H1 (cell line): ENCODE results near the gene TMEM182. TPM values are rescaled to one million over a fixed set of nuclear protein-coding genes. Genes with fewer than 3 reads are reported as not detected.

Experiments
- CTCF ChIA-PET: fragments of 300-600 bp; sonication (Branson Sonifier 250); formaldehyde crosslinking; loops from one replicate; lab custom pipeline; 2021; ENCODE audit not compliant: partially characterized antibody; lab: Charles Lee
- POLR2A ChIA-PET: fragments of 300-600 bp; sonication (Branson Sonifier 250); formaldehyde crosslinking; loops from one replicate; lab custom pipeline; 2021; ENCODE audit warnings: inconsistent platforms; ENCODE audit not compliant: partially characterized antibody; lab: Charles Lee
- DNase-seq, 2 experiments: peaks; one replicate each; pipeline versions ENCODE4 v3.0.0 to v3.0.0-alpha.2; 2010 to 2022; ENCODE audit warnings: low spot score in 2 of 2, low read depth in 1 of 2, mixed read lengths in 1 of 2
- FAIRE-seq: peaks from 2 replicates; lab custom pipeline; 2011; peaks lifted over from hg19 to GRCh38; lab: Jason Lieb, UNC
- H2AFZ ChIP-seq: 2 replicates; pipeline ENCODE4 v1.8.1; 2012; ENCODE audit warnings: low read length, inconsistent platforms
- H2AK5ac ChIP-seq: 2 replicates; pipeline ENCODE4 v1.6.1; 2013; ENCODE audit warnings: low read depth, low read length
- H2BK120ac ChIP-seq: replicated peaks from 2 replicates; pipeline ENCODE3; 2013; ENCODE audit warnings: low read depth, low read length, inconsistent platforms
- H2BK12ac ChIP-seq: 2 replicates; pipeline ENCODE4 v1.6.1; 2013; ENCODE audit warnings: low read depth, low read length
- H2BK15ac ChIP-seq: 2 replicates; pipeline ENCODE4 v1.6.1; 2013; ENCODE audit warnings: low read length
- H2BK20ac ChIP-seq: 2 replicates; pipeline ENCODE4 v1.6.1; 2013; ENCODE audit warnings: low read length
- H2BK5ac ChIP-seq: 2 replicates; pipeline ENCODE4 v1.6.1; 2013; ENCODE audit warnings: low read depth, low read length
- H3K14ac ChIP-seq: 2 replicates; pipeline ENCODE4 v1.6.1; 2013; ENCODE audit warnings: inconsistent platforms; ENCODE audit not compliant: insufficient read length
- H3K18ac ChIP-seq: 2 replicates; pipeline ENCODE4 v1.6.1; 2013; ENCODE audit warnings: low read length; ENCODE audit errors: extremely low read depth
- H3K23ac ChIP-seq: 2 replicates; pipeline ENCODE4 v1.6.1; 2013; ENCODE audit warnings: inconsistent platforms; ENCODE audit not compliant: insufficient read length
- H3K23me2 ChIP-seq: 2 replicates; pipeline ENCODE4 v1.6.1; 2013; ENCODE audit warnings: low read depth, low read length
- H3K27ac ChIP-seq: 2 replicates; pipeline ENCODE4 v1.6.1; 2011; ENCODE audit warnings: low read depth, low read length, inconsistent platforms
- H3K27me3 ChIP-seq, 4 experiments: replicated peaks in 1 of 4; 1 replicate in 1 of 4; 2 replicates in 3 of 4; pipeline versions ENCODE4 v1.6.1 to v1.8.1; 2011 to 2013; ENCODE audit warnings: low read length in 3 of 4, mild to moderate bottlenecking in 3 of 4, inconsistent platforms in 2 of 4, mixed read lengths in 2 of 4, moderate library complexity in 1 of 4; ENCODE audit not compliant: control insufficient read depth in 3 of 4, insufficient read depth in 3 of 4; ENCODE audit errors: extremely low read depth in 1 of 4
- H3K36me3 ChIP-seq, 4 experiments: 2 replicates each; pipeline versions ENCODE4 v1.6.1 to v1.8.1; 2011 to 2013; ENCODE audit warnings: mild to moderate bottlenecking in 4 of 4, low read length in 3 of 4, moderate library complexity in 2 of 4, control low read depth in 1 of 4, inconsistent platforms in 1 of 4; ENCODE audit not compliant: insufficient read depth in 4 of 4, control insufficient read depth in 2 of 4
- H3K4ac ChIP-seq: replicated peaks from 2 replicates; pipeline ENCODE3; 2013; ENCODE audit warnings: low read length, low read depth, mixed read lengths, inconsistent platforms; ENCODE audit not compliant: insufficient read length
- H3K4me1 ChIP-seq, 4 experiments: replicated peaks in 1 of 4; 1 replicate in 1 of 4; 2 replicates in 3 of 4; pipeline versions ENCODE4 v1.6.1 to v1.8.1; 2011 to 2013; ENCODE audit warnings: low read length in 3 of 4, inconsistent platforms in 2 of 4, mixed read lengths in 1 of 4; ENCODE audit not compliant: insufficient read depth in 4 of 4, control insufficient read depth in 3 of 4
- H3K4me2 ChIP-seq, 2 experiments: 2 replicates each; pipeline versions ENCODE4 v1.6.1 to v1.8.1; 2011 to 2013; ENCODE audit warnings: low read depth in 2 of 2, low read length in 2 of 2, control low read depth in 1 of 2, inconsistent platforms in 1 of 2, mild to moderate bottlenecking in 1 of 2; ENCODE audit not compliant: insufficient read depth in 1 of 2
- H3K4me3 ChIP-seq, 4 experiments: fragments of 200-600, 300-600 bp in 1 of 4; sonication (generic), shearing (Covaris generic), sonication (Bioruptor Twin) in 1 of 4; 2 replicates each; pipeline versions ENCODE4 v1.5.1 to v1.8.1; 2011 to 2016; ENCODE audit warnings: low read length in 4 of 4, low read depth in 3 of 4, control low read depth in 2 of 4, inconsistent platforms in 2 of 4, mild to moderate bottlenecking in 2 of 4, mixed read lengths in 1 of 4, moderate library complexity in 1 of 4; ENCODE audit not compliant: insufficient read depth in 2 of 4; ENCODE audit errors: extremely low read depth in 1 of 4
- H3K56ac ChIP-seq: replicated peaks from 2 replicates; pipeline ENCODE3; 2013; ENCODE audit warnings: low read depth, mild to moderate bottlenecking, mixed read lengths, low read length, inconsistent platforms; ENCODE audit not compliant: insufficient read length
- H3K79me1 ChIP-seq: 2 replicates; pipeline ENCODE4 v1.6.1; 2013; ENCODE audit warnings: low read depth, low read length, control low read depth
- H3K79me2 ChIP-seq, 2 experiments: 2 replicates each; pipeline versions ENCODE4 v1.6.1 to v1.8.1; 2012 to 2013; ENCODE audit warnings: low read length in 2 of 2, mild to moderate bottlenecking in 2 of 2, inconsistent platforms in 1 of 2; ENCODE audit not compliant: insufficient read depth in 2 of 2, control insufficient read depth in 1 of 2
- H3K9ac ChIP-seq, 4 experiments: replicated peaks in 1 of 4; 1 replicate in 1 of 4; 2 replicates in 3 of 4; pipeline versions ENCODE4 v1.6.1 to v1.8.1; 2011 to 2013; ENCODE audit warnings: low read depth in 3 of 4, low read length in 3 of 4, control low read depth in 2 of 4, mild to moderate bottlenecking in 2 of 4, moderate library complexity in 2 of 4, inconsistent platforms in 1 of 4; ENCODE audit errors: extremely low read depth in 1 of 4
- H3K9me3 ChIP-seq, 2 experiments: 2 replicates each; pipeline versions ENCODE4 v1.6.1 to v1.8.1; 2012 to 2013; ENCODE audit warnings: mild to moderate bottlenecking in 2 of 2, moderate library complexity in 2 of 2, control low read depth in 1 of 2, inconsistent platforms in 1 of 2, low read depth in 1 of 2, low read length in 1 of 2, mixed read lengths in 1 of 2; ENCODE audit not compliant: insufficient read depth in 2 of 2
- H4K20me1 ChIP-seq, 2 experiments: replicated peaks in 1 of 2; 2 replicates each; pipeline versions ENCODE3 to v1.8.1; 2011 to 2013; ENCODE audit warnings: inconsistent platforms in 2 of 2, low read length in 2 of 2, mild to moderate bottlenecking in 1 of 2; ENCODE audit not compliant: insufficient read depth in 2 of 2, control insufficient read depth in 1 of 2
- H4K5ac ChIP-seq: 2 replicates; pipeline ENCODE4 v1.6.1; 2013; ENCODE audit warnings: low read length, low read depth, mixed read lengths, inconsistent platforms; ENCODE audit not compliant: insufficient read length
- H4K8ac ChIP-seq: 2 replicates; pipeline ENCODE4 v1.8.0; 2013; ENCODE audit warnings: mild to moderate bottlenecking, moderate library complexity, low read length, inconsistent platforms; ENCODE audit not compliant: insufficient read depth; ENCODE audit errors: extremely low read depth
- H4K91ac ChIP-seq: replicated peaks from 2 replicates; pipeline ENCODE3; 2013; ENCODE audit warnings: low read length, mixed read lengths, inconsistent platforms; ENCODE audit not compliant: insufficient read length
- E2F6 ChIP-seq: IDR thresholded peaks from 2 replicates; pipeline ENCODE4 v1.6.1; 2012; ENCODE audit warnings: inconsistent platforms
- HDAC2 ChIP-seq, 2 experiments: fragments of 300-600 bp in 1 of 2; sonication (generic) in 1 of 2; IDR thresholded peaks; 2 replicates each; pipeline ENCODE4 v1.6.1; 2011 to 2012; ENCODE audit warnings: low read depth in 2 of 2, low read length in 2 of 2, mild to moderate bottlenecking in 2 of 2, moderate library complexity in 2 of 2, borderline replicate concordance in 1 of 2, inconsistent platforms in 1 of 2
- SP2 ChIP-seq: IDR thresholded peaks from 2 replicates; pipeline ENCODE4 v1.6.1; 2012; ENCODE audit warnings: mild to moderate bottlenecking, low read length, inconsistent platforms
- WGBS, 2 experiments: shearing (Covaris generic) in 1 of 2; methylation state at CpG; one replicate each; pipeline versions ENCODE4 v1.1.6 to v1.1.7; 2013 to 2015; ENCODE audit warnings: low lambda C conversion rate in 2 of 2, mixed read lengths in 2 of 2, inconsistent platforms in 1 of 2, low coverage in 1 of 2, missing lambda C conversion rate in 1 of 2; ENCODE audit not compliant: insufficient replicate concordance in 2 of 2, insufficient coverage in 1 of 2, insufficient read length in 1 of 2; ENCODE audit errors: extremely low coverage in 1 of 2, missing lambda C conversion rate in 1 of 2; 5-methylcytosine and 5-hydroxymethylcytosine counted together
- polyA plus RNA-seq, 7 experiments: library from polyadenylated mRNA; depleted of rRNA in 3 of 7; stranded (reverse) in 5 of 7; unstranded in 2 of 7; fragments of >200 nt in 5 of 7; fragments of 200-250 nt in 2 of 7; gene quantifications; 1 replicate in 5 of 7; 2 replicates in 1 of 7; 4 replicates in 1 of 7; pipeline versions ENCODE4 v1.2.1 to v1.2.3, GENCODE V29; 2011 to 2013; ENCODE audit warnings: missing spikeins in 2 of 7, mixed read lengths in 2 of 7
- total RNA-seq: library from RNA; stranded (reverse); fragmentation: NEBNext Ultra II Directional; extraction: Animal tissue kit (Norgen Biotek cat#: 25700); gene quantifications from 2 replicates; pipeline ENCODE4 v1.2.1, GENCODE V29; 2021

The TMEM182 gene
- total and polyA plus RNA-seq, 2 of the 8 experiments (the other 6 are each of a cell fraction or from before 2014, with no cell fraction given) = 3.1 to 4.3 TPM

GRCh38 chr2:102765061-102765460 is 3.2 kb downstream of the TMEM182 start:
- H2BK120ac ChIP-seq = no peak overlapping the region
- H2BK5ac ChIP-seq = no peak overlapping the region
- no peaks in the 10 kb centered on the region for H3K79me2 ChIP-seq
- H2BK20ac ChIP-seq = no peak overlapping the region
- no peak overlapping the region for H3K4me3 ChIP-seq
- H4K5ac ChIP-seq = no peak overlapping the region
- H3K9me3 ChIP-seq = no peaks in the 10 kb centered on the region
- DNase-seq (no peak), FAIRE-seq (no peak)
- H3K23ac ChIP-seq = no peak overlapping the region
- no peak for TF ChIP-seq SP2
- TF ChIP-seq E2F6 = no peak
- no peak for TF ChIP-seq HDAC2 (IDR thresholded peaks at IDR 0.05; ENCODE audit: borderline replicate concordance in 1 of 2, low read depth in 2 of 2, low read length in 2 of 2)
- H3K9ac ChIP-seq = no peak overlapping the region
- no peaks in the 10 kb centered on the region for H3K36me3 ChIP-seq
- no peaks in the 10 kb centered on the region for H3K23me2 ChIP-seq
- H4K20me1 ChIP-seq = no peaks in the 10 kb centered on the region
- H4K91ac ChIP-seq = no peak overlapping the region
- H3K14ac ChIP-seq = no peak overlapping the region
- no peak overlapping the region for H2BK15ac ChIP-seq
- no peak overlapping the region for H2AK5ac ChIP-seq
- no peak overlapping the region for H3K18ac ChIP-seq
- no peaks in the 10 kb centered on the region for H3K27me3 ChIP-seq
- H3K4me2 ChIP-seq = no peak overlapping the region
- no peaks in the 10 kb centered on the region for H3K4me1 ChIP-seq
- H4K8ac ChIP-seq = no peak overlapping the region
- POLR2A ChIA-PET = no interaction called here
- no peak overlapping the region for H2AFZ ChIP-seq
- H2BK12ac ChIP-seq = no peak overlapping the region
- CTCF ChIA-PET = interaction anchor here (1.3 to 8.5 kb wide), 2 partner anchors 13 to 41 kb away, joined by 5 to 57 read pairs; no protein-coding TSS in a partner anchor
- H3K27ac ChIP-seq = no peak overlapping the region
- no peak overlapping the region for H3K4ac ChIP-seq
- WGBS, 2 experiments = 100% methylated on average over 1 of the region's 1 CpG; no CpG with 5 or more reads in 1 of the 2 experiments
- no peaks in the 10 kb centered on the region for H3K79me1 ChIP-seq
- no peak overlapping the region for H3K56ac ChIP-seq
